Panc1 (cell line): ENCODE measurements around the gene OR8B12. TPM values are rescaled to one million over a fixed set of nuclear protein-coding genes. Genes with fewer than 3 reads are reported as not detected.

Source experiments
- ATAC-seq: fragments of 200-7000 bp; cut with Tn5 transposase; 2 replicates; pipeline ENCODE4 v1.9.1; 2020; ENCODE audit warnings: mild to moderate bottlenecking, moderate library complexity
- BruUV-seq: library from RNA; stranded (reverse); fragments of 400-500 nt; replicated peaks from 2 replicates; lab custom pipeline; 2021; lab: Mats Ljungman, UMichigan
- CTCF ChIA-PET: fragments of 300-600 bp; sonication (Branson Sonifier 250); formaldehyde crosslinking; loops from one replicate; lab custom pipeline; 2022; ENCODE audit warnings: antibody characterized with exemption; lab: Charles Lee
- POLR2A ChIA-PET: fragments of 300-600 bp; sonication (Branson Sonifier 250); formaldehyde crosslinking; loops from one replicate; lab custom pipeline; 2022; ENCODE audit warnings: antibody characterized with exemption; lab: Charles Lee
- DNase-seq: peaks from one replicate; pipeline ENCODE4 v3.0.0-alpha.2; 2010; ENCODE audit warnings: low read depth, low spot score
- H3K27ac ChIP-seq: 2 replicates; pipeline ENCODE4 v1.5.1; 2011; ENCODE audit warnings: mild to moderate bottlenecking, low read length, inconsistent platforms
- H3K27me3 ChIP-seq: fragments of 200-500 bp; sonication (Bioruptor generic); 2 replicates; pipeline ENCODE4 v1.6.0; 2014; ENCODE audit warnings: low read length, inconsistent platforms; ENCODE audit not compliant: control insufficient read depth, insufficient read depth
- H3K36me3 ChIP-seq: fragments of 200-500 bp; sonication (Bioruptor generic); 2 replicates; pipeline ENCODE4 v1.5.1; 2014; ENCODE audit warnings: inconsistent platforms, mild to moderate bottlenecking, low read length, moderate library complexity; ENCODE audit not compliant: control insufficient read depth, insufficient read depth
- H3K4me1 ChIP-seq: 2 replicates; pipeline ENCODE4 v1.5.1; 2011; ENCODE audit warnings: inconsistent platforms, mild to moderate bottlenecking, low read length, moderate library complexity; ENCODE audit not compliant: control insufficient read depth, insufficient read depth
- H3K4me3 ChIP-seq, 2 experiments: 2 replicates each; pipeline ENCODE4 v1.5.1; 2011 to 2012; ENCODE audit warnings: low read depth in 2 of 2, low read length in 2 of 2, mild to moderate bottlenecking in 2 of 2, inconsistent platforms in 1 of 2, moderate library complexity in 1 of 2
- H3K9me3 ChIP-seq: fragments of 200-500 bp; sonication (Bioruptor generic); 2 replicates; pipeline ENCODE4 v1.5.1; 2014; ENCODE audit warnings: low read depth, mild to moderate bottlenecking, inconsistent platforms, low read length, moderate library complexity; ENCODE audit not compliant: control insufficient read depth, insufficient read depth
- POLR2AphosphoS5 ChIP-seq: IDR thresholded peaks from 2 replicates; pipeline ENCODE4 v1.6.1; 2012; ENCODE audit warnings: mild to moderate bottlenecking, low read depth, low read length, moderate library complexity
- SIN3A ChIP-seq: IDR thresholded peaks from 2 replicates; pipeline ENCODE4 v1.6.1; 2012; ENCODE audit warnings: low read depth, mild to moderate bottlenecking, low read length, moderate library complexity, borderline replicate concordance; ENCODE audit not compliant: insufficient read depth
- TCF7L2 ChIP-seq: IDR thresholded peaks from 2 replicates; pipeline ENCODE4 v1.6.1; 2011; ENCODE audit warnings: mild to moderate bottlenecking, low read depth, low read length, inconsistent platforms
- in situ Hi-C: cut with HindIII; loops from 2 replicates; pipeline ENCODE4 v1.10.0; 2016; ENCODE audit warnings: low sequenced_read_pairs, low pct_unique_long_range_greater_than_20kb
- intact Hi-C: fragments of 100-400 bp; cut with micrococcal nuclease; formaldehyde crosslinking; loops from one replicate; pipeline ENCODE4 v1.10.0; 2022; ENCODE audit not compliant: unreplicated experiment
- total RNA-seq: library from RNA; stranded (reverse); gene quantifications from one replicate; pipeline ENCODE4 v1.2.1, GENCODE V29; 2021; ENCODE audit not compliant: unreplicated experiment
- TF ChIP-seq, protein P1 (sequence below), 2 experiments: IDR thresholded peaks; 2 replicates each; pipeline ENCODE4 v1.6.1; 2011 to 2012; ENCODE audit warnings: low read depth in 2 of 2, control low read depth in 1 of 2, low read length in 1 of 2, mild to moderate bottlenecking in 1 of 2, moderate library complexity in 1 of 2; ENCODE audit not compliant: insufficient read depth in 1 of 2
- TF ChIP-seq, protein P2 (sequence below): fragments of 450-650 bp; IDR thresholded peaks from 2 replicates; pipeline ENCODE4 v1.5.1; 2017; ENCODE audit warnings: mild to moderate bottlenecking

The OR8B12 gene
- total RNA-seq, 1 experiment from 2014 or later: not detected

DNA sequence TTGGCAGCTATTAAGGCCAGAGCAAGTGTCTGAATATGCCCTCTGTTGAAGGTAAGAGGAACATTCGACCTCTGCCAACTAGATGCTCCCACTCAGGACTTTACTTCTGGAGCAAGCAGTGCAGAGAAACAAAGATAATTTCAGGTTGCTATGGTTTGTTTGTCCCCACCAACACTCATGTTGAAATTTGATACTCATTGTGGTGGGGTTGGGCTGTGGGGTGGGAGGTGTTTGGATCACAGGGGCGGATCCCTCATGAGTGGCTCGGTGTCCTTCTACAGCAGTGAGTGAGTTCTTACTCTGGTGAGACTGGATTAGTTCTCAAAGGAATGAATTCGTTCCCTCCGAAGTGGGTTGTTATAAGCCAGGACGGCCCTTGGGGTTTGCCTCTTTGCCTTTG is 38.4 kb upstream of the OR8B12 start:
- H3K4me1 ChIP-seq: no peaks in the 10 kb centered on the region
- DNase-seq (no peak), ATAC-seq (no peak)
- no peak overlapping the region for H3K27ac ChIP-seq
- in situ Hi-C loops: no loop called here
- intact Hi-C loops: no loop called here
- no TSS peak for BruUV-seq
- TF ChIP-seq, protein P1, sequence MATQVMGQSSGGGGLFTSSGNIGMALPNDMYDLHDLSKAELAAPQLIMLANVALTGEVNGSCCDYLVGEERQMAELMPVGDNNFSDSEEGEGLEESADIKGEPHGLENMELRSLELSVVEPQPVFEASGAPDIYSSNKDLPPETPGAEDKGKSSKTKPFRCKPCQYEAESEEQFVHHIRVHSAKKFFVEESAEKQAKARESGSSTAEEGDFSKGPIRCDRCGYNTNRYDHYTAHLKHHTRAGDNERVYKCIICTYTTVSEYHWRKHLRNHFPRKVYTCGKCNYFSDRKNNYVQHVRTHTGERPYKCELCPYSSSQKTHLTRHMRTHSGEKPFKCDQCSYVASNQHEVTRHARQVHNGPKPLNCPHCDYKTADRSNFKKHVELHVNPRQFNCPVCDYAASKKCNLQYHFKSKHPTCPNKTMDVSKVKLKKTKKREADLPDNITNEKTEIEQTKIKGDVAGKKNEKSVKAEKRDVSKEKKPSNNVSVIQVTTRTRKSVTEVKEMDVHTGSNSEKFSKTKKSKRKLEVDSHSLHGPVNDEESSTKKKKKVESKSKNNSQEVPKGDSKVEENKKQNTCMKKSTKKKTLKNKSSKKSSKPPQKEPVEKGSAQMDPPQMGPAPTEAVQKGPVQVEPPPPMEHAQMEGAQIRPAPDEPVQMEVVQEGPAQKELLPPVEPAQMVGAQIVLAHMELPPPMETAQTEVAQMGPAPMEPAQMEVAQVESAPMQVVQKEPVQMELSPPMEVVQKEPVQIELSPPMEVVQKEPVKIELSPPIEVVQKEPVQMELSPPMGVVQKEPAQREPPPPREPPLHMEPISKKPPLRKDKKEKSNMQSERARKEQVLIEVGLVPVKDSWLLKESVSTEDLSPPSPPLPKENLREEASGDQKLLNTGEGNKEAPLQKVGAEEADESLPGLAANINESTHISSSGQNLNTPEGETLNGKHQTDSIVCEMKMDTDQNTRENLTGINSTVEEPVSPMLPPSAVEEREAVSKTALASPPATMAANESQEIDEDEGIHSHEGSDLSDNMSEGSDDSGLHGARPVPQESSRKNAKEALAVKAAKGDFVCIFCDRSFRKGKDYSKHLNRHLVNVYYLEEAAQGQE (IDR thresholded peaks at IDR 0.05; ENCODE audit: insufficient read depth in 1 of 2, low read depth in 2 of 2, low read length in 1 of 2): no peak
- H3K27me3 ChIP-seq: peaks cover 3% of the 10 kb centered on the region; the same call in 1 of the 2 replicates
- H3K4me3 ChIP-seq: no peak overlapping the region
- POLR2A ChIA-PET: no interaction called here
- CTCF ChIA-PET: no interaction called here
- no peaks in the 10 kb centered on the region for H3K36me3 ChIP-seq
- H3K9me3 ChIP-seq: no peaks in the 10 kb centered on the region

DNA sequence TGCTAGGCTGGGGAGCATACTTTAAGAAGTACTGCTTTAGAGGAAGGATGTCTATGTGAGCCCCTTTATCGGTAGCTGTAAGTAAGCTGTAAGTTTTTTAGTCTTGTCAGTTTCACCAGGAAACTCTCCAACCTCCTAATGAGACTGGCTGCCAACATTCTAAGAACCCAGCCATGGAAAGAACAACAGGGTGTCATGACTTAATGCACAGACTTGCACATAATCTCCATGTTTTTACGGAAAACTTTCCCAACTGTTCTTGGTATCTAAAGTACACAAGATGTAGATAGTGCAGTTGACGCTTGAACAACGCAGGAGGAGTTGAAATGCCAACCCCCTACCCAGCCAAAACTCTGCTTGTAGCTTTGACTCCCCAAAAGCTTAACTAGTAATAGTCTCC is 35.3 kb upstream of the OR8B12 start:
- no peak for DNase-seq
- Histone ChIP-seq H3K36me3 (no peaks in the 10 kb centered on the region), H3K9me3 (no peaks in the 10 kb centered on the region), H3K27me3 (no peaks in the 10 kb centered on the region; the same call in 1 of the 2 replicates), H3K27ac (no peak overlapping the region), H3K4me3 (no peak overlapping the region), H3K4me1 (no peaks in the 10 kb centered on the region)
- ATAC-seq: no peak
- TF ChIP-seq, protein P2, sequence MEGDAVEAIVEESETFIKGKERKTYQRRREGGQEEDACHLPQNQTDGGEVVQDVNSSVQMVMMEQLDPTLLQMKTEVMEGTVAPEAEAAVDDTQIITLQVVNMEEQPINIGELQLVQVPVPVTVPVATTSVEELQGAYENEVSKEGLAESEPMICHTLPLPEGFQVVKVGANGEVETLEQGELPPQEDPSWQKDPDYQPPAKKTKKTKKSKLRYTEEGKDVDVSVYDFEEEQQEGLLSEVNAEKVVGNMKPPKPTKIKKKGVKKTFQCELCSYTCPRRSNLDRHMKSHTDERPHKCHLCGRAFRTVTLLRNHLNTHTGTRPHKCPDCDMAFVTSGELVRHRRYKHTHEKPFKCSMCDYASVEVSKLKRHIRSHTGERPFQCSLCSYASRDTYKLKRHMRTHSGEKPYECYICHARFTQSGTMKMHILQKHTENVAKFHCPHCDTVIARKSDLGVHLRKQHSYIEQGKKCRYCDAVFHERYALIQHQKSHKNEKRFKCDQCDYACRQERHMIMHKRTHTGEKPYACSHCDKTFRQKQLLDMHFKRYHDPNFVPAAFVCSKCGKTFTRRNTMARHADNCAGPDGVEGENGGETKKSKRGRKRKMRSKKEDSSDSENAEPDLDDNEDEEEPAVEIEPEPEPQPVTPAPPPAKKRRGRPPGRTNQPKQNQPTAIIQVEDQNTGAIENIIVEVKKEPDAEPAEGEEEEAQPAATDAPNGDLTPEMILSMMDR: no peak
- TF ChIP-seq, protein P1 (IDR thresholded peaks at IDR 0.05; ENCODE audit: insufficient read depth in 1 of 2, low read depth in 2 of 2, low read length in 1 of 2): no peak
- TF ChIP-seq TCF7L2: no peak
- TF ChIP-seq SIN3A: no peak
- no peak for TF ChIP-seq POLR2AphosphoS5
- POLR2A ChIA-PET: no interaction called here
- intact Hi-C loops (no loop called here), in situ Hi-C loops (no loop called here)
- CTCF ChIA-PET: interaction anchor here (0.6 kb wide), 1 partner anchor 28 kb away, joined by 5 read pairs; no protein-coding TSS in a partner anchor
- BruUV-seq: no TSS peak
